Kidney epithelial cell (primary cell): Measurements from ENCODE around the gene COBL. TPM values are rescaled to one million over a fixed set of nuclear protein-coding genes. Genes with fewer than 3 reads are reported as not detected.

ENCODE experiments used
- DNase-seq: peaks from one replicate; pipeline ENCODE4 v3.0.0-alpha.2; 2010; ENCODE audit warnings: low read depth
- H3K27me3 ChIP-seq: 2 replicates; pipeline ENCODE4 v1.6.0; 2011; ENCODE audit warnings: low read length; ENCODE audit not compliant: control insufficient read depth, insufficient read depth
- H3K36me3 ChIP-seq: 2 replicates; pipeline ENCODE4 v1.5.1; 2011; ENCODE audit warnings: low read length; ENCODE audit not compliant: control insufficient read depth, insufficient read depth
- H3K4me3 ChIP-seq: 2 replicates; pipeline ENCODE4 v1.5.1; 2011; ENCODE audit warnings: low read depth, mild to moderate bottlenecking, control low read depth, low read length
- total RNA-seq: library from RNA; depleted of rRNA; stranded (reverse); fragments of >200 nt; gene quantifications from 2 replicates; pipeline ENCODE4 v1.2.3, GENCODE V29; 2015
- TF ChIP-seq, protein P1 (sequence below): IDR thresholded peaks from 2 replicates; pipeline ENCODE4 v1.5.1; 2011; ENCODE audit warnings: mild to moderate bottlenecking, moderate library complexity, low read length, control low read depth, inconsistent platforms; ENCODE audit not compliant: insufficient read depth, poor library complexity, severe bottlenecking

The COBL gene
- total RNA-seq, 1 donor from 2014 or later, result 7.1 TPM

DNA sequence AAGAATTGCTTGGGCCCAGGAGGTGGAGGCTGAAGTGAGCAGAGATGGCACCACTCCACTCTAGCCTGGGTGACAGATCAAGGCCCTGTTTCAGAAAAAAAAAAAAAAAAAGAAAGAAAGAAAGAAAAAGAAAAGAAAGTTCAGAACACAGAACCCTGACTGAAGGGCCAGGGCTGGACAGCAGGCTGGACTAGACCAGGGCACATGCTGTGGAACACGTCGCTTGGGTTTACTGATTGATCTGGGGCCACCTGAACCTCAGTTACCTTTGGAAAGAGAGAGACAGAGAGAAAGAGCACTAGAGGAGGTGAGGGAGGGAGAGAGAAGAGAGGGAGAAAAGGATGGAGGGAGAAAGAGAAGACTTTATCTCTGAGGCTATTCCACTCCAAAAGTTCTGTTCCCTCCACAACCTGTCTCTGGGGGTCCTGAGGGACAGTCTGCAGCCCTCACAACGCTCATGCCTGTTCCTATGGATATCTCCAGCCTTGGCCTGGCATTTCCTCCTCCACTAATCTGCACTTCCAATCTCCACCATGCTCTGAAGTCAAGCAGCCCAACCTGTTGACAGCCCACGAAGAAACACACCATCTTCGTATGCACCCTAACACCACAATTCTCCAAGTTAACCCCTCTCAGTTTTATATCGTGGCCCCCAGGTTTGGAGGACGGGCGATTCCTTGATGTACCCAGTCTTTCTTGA, 81.8 kb downstream of the COBL start:
- DNase-seq, result no peak
- TF ChIP-seq, protein P1, sequence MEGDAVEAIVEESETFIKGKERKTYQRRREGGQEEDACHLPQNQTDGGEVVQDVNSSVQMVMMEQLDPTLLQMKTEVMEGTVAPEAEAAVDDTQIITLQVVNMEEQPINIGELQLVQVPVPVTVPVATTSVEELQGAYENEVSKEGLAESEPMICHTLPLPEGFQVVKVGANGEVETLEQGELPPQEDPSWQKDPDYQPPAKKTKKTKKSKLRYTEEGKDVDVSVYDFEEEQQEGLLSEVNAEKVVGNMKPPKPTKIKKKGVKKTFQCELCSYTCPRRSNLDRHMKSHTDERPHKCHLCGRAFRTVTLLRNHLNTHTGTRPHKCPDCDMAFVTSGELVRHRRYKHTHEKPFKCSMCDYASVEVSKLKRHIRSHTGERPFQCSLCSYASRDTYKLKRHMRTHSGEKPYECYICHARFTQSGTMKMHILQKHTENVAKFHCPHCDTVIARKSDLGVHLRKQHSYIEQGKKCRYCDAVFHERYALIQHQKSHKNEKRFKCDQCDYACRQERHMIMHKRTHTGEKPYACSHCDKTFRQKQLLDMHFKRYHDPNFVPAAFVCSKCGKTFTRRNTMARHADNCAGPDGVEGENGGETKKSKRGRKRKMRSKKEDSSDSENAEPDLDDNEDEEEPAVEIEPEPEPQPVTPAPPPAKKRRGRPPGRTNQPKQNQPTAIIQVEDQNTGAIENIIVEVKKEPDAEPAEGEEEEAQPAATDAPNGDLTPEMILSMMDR, result no peak
- Histone ChIP-seq H3K27me3 (peaks cover 2% of the 10 kb centered on the region), H3K4me3 (no peak overlapping the region), H3K36me3 (no peaks in the 10 kb centered on the region)

DNA sequence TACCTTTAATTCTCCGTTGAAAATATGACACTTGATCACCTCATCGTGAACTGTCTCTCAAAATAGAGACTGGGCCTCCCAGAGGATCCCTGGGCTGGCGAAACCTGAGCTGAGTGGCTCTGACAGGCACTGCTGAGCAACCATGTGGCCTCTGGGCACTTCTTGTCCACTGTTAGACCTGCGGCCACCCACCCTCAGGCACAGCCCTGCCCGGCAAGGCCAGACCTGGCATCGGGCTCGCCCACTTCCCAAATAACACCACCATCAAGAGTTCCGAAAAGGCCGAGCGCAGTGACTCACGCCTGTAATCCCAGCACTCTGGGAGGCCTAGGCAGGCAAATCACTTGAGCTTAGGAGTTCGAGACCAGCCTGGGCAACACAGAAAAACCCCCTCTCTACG, 82.5 kb downstream of the COBL start:
- Histone ChIP-seq H3K4me3 (no peak overlapping the region), H3K36me3 (no peaks in the 10 kb centered on the region), H3K27me3 (peaks cover 2% of the 10 kb centered on the region)
- TF ChIP-seq, protein P1, result no peak
- DNase-seq, result no peak

DNA sequence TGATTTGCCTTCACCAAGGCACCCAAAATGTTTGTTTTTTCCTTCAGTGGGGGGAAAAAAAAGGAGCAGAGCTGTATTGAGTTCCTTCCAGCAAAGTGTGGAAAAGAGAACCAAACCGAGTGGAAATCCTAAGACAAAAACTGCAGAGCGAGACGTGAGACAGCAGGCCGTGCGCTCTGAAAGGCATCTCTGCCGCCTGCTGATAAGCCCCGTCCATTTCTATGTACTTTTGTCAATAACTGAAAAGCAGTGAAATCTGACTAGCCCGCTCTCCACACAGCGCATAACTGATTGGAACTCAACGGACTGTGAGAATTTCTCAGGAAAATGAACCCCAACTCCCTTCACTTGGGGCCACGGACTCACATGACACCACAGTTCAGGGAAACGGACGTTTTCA, 83.2 kb downstream of the COBL start:
- Histone ChIP-seq H3K27me3 (peaks cover 2% of the 10 kb centered on the region), H3K4me3 (no peak overlapping the region), H3K36me3 (no peaks in the 10 kb centered on the region)
- TF ChIP-seq, protein P1, result no peak
- no peak for DNase-seq

DNA sequence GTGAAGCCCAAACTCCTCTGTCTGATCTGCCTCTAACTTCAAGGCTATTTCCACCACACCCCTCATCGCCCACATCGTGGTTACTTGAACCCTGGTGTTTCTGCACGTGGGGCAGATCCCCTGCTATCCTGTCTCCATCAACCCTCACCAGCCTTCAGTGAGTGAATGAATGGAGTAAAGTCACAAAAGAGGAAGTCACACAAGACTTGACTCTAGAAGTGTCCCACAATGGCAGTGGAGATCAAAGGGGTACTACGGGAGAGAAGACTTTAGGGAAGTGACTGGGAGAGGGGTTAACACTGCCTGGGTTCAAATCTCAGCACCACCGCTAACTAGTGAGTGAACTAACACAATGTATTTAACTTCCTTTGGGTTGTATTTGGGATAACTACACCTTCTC, 85.9 kb downstream of the COBL start:
- TF ChIP-seq, protein P1, result no peak
- H3K4me3 ChIP-seq, result no peak overlapping the region
- peaks cover 2% of the 10 kb centered on the region for H3K27me3 ChIP-seq
- DNase-seq, result no peak
- no peaks in the 10 kb centered on the region for H3K36me3 ChIP-seq

DNA sequence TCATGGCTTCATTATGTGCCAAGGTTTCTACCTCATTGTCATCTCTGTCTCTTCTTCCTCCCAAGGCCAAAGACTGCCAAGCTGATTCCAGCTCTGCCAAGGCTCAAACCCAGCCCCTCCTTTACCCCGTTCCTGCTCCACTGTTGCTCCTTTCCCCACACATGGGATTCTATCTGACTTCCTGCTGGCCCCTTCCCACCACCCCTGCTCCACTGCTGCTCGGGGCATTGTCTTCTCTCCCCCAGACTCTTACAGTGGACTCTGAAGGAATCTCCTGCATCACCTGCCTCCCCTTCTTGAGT, 86.3 kb downstream of the COBL start:
- H3K36me3 ChIP-seq, result no peaks in the 10 kb centered on the region
- peaks cover 2% of the 10 kb centered on the region for H3K27me3 ChIP-seq
- DNase-seq, result no peak
- H3K4me3 ChIP-seq, result no peak overlapping the region
- TF ChIP-seq, protein P1, result no peak
